Testis (tissue), 2 donors: ENCODE results near the gene ARL15.

Source experiments
- POLR2A ChIP-seq: fragments of 450-650 bp; IDR thresholded peaks from one replicate; pipeline ENCODE4 v1.6.1; 2017; ENCODE audit warnings: antibody characterized with exemption, mild to moderate bottlenecking, moderate library complexity
- TF ChIP-seq, protein P1 (sequence below), 3 experiments: fragments of 450-650 bp in 2 of 3; fragments of 200-600 bp in 1 of 3; sonication (generic) in 1 of 3; IDR thresholded peaks; one replicate each; pipeline ENCODE4 v1.5.1; 2016 to 2019; ENCODE audit warnings: antibody characterized with exemption in 3 of 3, mild to moderate bottlenecking in 2 of 3, moderate library complexity in 1 of 3

DNA sequence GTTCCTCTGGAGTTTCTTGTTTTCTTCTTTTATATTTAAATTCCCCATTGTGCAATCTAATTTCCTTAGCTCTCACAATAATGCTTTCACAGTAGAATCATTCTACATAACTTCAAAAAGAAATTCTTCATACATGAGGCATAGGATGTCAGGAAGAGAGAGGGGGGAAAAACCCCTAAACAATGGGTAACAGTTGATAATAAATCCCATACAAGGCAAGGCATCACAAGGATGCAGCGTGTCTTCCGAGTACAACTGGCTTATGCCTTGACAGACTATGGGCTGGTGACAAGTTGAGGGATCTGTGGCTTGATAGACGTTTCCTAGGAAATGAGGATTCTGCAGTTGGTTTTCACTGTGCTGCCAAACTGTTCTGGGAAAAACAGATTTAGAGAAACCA is 247.4 kb downstream of the ARL15 start:
- TF ChIP-seq, protein P1, sequence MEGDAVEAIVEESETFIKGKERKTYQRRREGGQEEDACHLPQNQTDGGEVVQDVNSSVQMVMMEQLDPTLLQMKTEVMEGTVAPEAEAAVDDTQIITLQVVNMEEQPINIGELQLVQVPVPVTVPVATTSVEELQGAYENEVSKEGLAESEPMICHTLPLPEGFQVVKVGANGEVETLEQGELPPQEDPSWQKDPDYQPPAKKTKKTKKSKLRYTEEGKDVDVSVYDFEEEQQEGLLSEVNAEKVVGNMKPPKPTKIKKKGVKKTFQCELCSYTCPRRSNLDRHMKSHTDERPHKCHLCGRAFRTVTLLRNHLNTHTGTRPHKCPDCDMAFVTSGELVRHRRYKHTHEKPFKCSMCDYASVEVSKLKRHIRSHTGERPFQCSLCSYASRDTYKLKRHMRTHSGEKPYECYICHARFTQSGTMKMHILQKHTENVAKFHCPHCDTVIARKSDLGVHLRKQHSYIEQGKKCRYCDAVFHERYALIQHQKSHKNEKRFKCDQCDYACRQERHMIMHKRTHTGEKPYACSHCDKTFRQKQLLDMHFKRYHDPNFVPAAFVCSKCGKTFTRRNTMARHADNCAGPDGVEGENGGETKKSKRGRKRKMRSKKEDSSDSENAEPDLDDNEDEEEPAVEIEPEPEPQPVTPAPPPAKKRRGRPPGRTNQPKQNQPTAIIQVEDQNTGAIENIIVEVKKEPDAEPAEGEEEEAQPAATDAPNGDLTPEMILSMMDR (IDR thresholded peaks at IDR 0.05): no peak
- TF ChIP-seq POLR2A: no peak
